Measurements from ENCODE around the gene DUSP16. TPM values are rescaled to one million over a fixed set of nuclear protein-coding genes. Genes with fewer than 3 reads are reported as not detected.

Gene DUSP16
- total RNA-seq: 64.7 and 66.5 TPM in 2 replicates

- intact Hi-C loops (cut with micrococcal nuclease): loop anchor here (1.0 to 5.0 kb wide), 4 partner anchors 87 to 206 kb away; partner anchors contain the start of genes BORCS5 and GPR19
- Mint-ChIP-seq H3K27me3 (ENCODE audit: low read depth) (no peaks in the 10 kb centered on the region), H3K27ac (peak within 1 kb of the TSS; percentile 95), H3K36me3 (ENCODE audit: low read depth) (peaks cover 33% of the 10 kb centered on the region), H3K9me3 (peaks cover 5% of the 10 kb centered on the region), H3K4me3 (ENCODE audit: low read depth) (peak within 1 kb of the TSS; percentile 85), H3K4me1 (ENCODE audit: low read depth) (peaks cover 37% of the 10 kb centered on the region)
- peak; percentile 84 for DNase-seq (ENCODE audit: low spot score)
These were observed at the start of gene DUSP16 for GRCh38 chr12:12562585-12563261. TSS of gene DUSP16 (minus strand) at chr12:12562863. CDS start at chr12:12521098, 41,765 bp downstream.

GRCh38 chr12:12612358-12612757, 49.7 kb upstream of the DUSP16 start:
- Mint-ChIP-seq H3K27ac (peak overlapping the region; percentile 88), H3K27me3 (ENCODE audit: low read depth) (no peaks in the 10 kb centered on the region), H3K36me3 (ENCODE audit: low read depth) (peaks cover 26% of the 10 kb centered on the region), H3K4me1 (ENCODE audit: low read depth) (peaks cover 47% of the 10 kb centered on the region), H3K9me3 (no peaks in the 10 kb centered on the region), H3K4me3 (ENCODE audit: low read depth) (peak overlapping the region; percentile 94)
- intact Hi-C loops (cut with micrococcal nuclease): loop anchor here (5.0 kb wide), 2 partner anchors 35 to 115 kb away; no protein-coding TSS in a partner anchor
- DNase-seq (ENCODE audit: low spot score): no peak

GRCh38 chr12:12611512-12612306, 49.0 kb upstream of the DUSP16 start, which contains the start of gene CREBL2:
TSS of gene CREBL2 (plus strand) at chr12:12611876. CDS start at chr12:12612173, 297 bp downstream.
- Mint-ChIP-seq H3K4me3 (ENCODE audit: low read depth) (peak within 1 kb of the TSS; percentile 94), H3K4me1 (ENCODE audit: low read depth) (peaks cover 49% of the 10 kb centered on the region), H3K36me3 (ENCODE audit: low read depth) (peaks cover 20% of the 10 kb centered on the region), H3K27ac (peak within 1 kb of the TSS; percentile 88), H3K9me3 (no peaks in the 10 kb centered on the region), H3K27me3 (ENCODE audit: low read depth) (no peaks in the 10 kb centered on the region)
- peak; percentile 79 for DNase-seq (ENCODE audit: low spot score)
- intact Hi-C loops (cut with micrococcal nuclease): loop anchor here (1.0 to 5.0 kb wide), 7 partner anchors 28 to 254 kb away; partner anchors contain the start of gene BORCS5

GRCh38 chr12:12610711-12611110, 48.0 kb upstream of the DUSP16 start:
- no peaks in the 10 kb centered on the region for H3K27me3 Mint-ChIP-seq (ENCODE audit: low read depth)
- DNase-seq (ENCODE audit: low spot score): no peak
- H3K4me3 Mint-ChIP-seq (ENCODE audit: low read depth): peak overlapping the region; percentile 94
- peak overlapping the region; percentile 88 for H3K27ac Mint-ChIP-seq
- H3K4me1 Mint-ChIP-seq (ENCODE audit: low read depth): peaks cover 48% of the 10 kb centered on the region
- H3K9me3 Mint-ChIP-seq: no peaks in the 10 kb centered on the region
- peaks cover 13% of the 10 kb centered on the region for H3K36me3 Mint-ChIP-seq (ENCODE audit: low read depth)
- intact Hi-C loops (cut with micrococcal nuclease): loop anchor here (1.0 to 5.0 kb wide), 7 partner anchors 27 to 253 kb away; partner anchors contain the start of gene BORCS5

- no peak overlapping the region for H3K27ac Mint-ChIP-seq
- no peak overlapping the region for H3K4me3 Mint-ChIP-seq (ENCODE audit: low read depth)
- H3K36me3 Mint-ChIP-seq (ENCODE audit: low read depth): peaks cover 12% of the 10 kb centered on the region
- intact Hi-C loops (cut with micrococcal nuclease): loop anchor here (2.0 to 5.0 kb wide), 3 partner anchors 38 to 118 kb away; no protein-coding TSS in a partner anchor
- DNase-seq (ENCODE audit: low spot score): no peak
- H3K27me3 Mint-ChIP-seq (ENCODE audit: low read depth): no peaks in the 10 kb centered on the region
- H3K4me1 Mint-ChIP-seq (ENCODE audit: low read depth): peaks cover 46% of the 10 kb centered on the region
- H3K9me3 Mint-ChIP-seq: no peaks in the 10 kb centered on the region
These were observed 47.0 kb upstream of the DUSP16 start for GRCh38 chr12:12609692-12610091.

GRCh38 chr12:12608557-12608957, 45.9 kb upstream of the DUSP16 start:
- peaks cover 6% of the 10 kb centered on the region for H3K36me3 Mint-ChIP-seq (ENCODE audit: low read depth)

GRCh38 chr12:12606781-12607589, 44.3 kb upstream of the DUSP16 start:
- H3K4me1 Mint-ChIP-seq (ENCODE audit: low read depth): peaks cover 32% of the 10 kb centered on the region
- H3K27ac Mint-ChIP-seq: peak overlapping the region; percentile 75
- intact Hi-C loops (cut with micrococcal nuclease): loop anchor here (1.0 to 2.0 kb wide), 3 partner anchors 24 to 138 kb away; no protein-coding TSS in a partner anchor
- H3K4me3 Mint-ChIP-seq (ENCODE audit: low read depth): no peak overlapping the region
- no peaks in the 10 kb centered on the region for H3K9me3 Mint-ChIP-seq
- H3K36me3 Mint-ChIP-seq (ENCODE audit: low read depth): no peaks in the 10 kb centered on the region
- no peak for DNase-seq (ENCODE audit: low spot score)
- no peaks in the 10 kb centered on the region for H3K27me3 Mint-ChIP-seq (ENCODE audit: low read depth)

More at GRCh38 chr12:12608557-12608957, 45.9 kb upstream of the DUSP16 start:
- H3K4me1 Mint-ChIP-seq (ENCODE audit: low read depth): peaks cover 42% of the 10 kb centered on the region
- intact Hi-C loops (cut with micrococcal nuclease): no loop called here
- no peaks in the 10 kb centered on the region for H3K27me3 Mint-ChIP-seq (ENCODE audit: low read depth)
- no peaks in the 10 kb centered on the region for H3K9me3 Mint-ChIP-seq
- peak overlapping the region; percentile 1 for H3K27ac Mint-ChIP-seq
- DNase-seq (ENCODE audit: low spot score): no peak
- H3K4me3 Mint-ChIP-seq (ENCODE audit: low read depth): no peak overlapping the region

- H3K27me3 Mint-ChIP-seq (ENCODE audit: low read depth): no peaks in the 10 kb centered on the region
- intact Hi-C loops (cut with micrococcal nuclease): no loop called here
- H3K27ac Mint-ChIP-seq: no peak overlapping the region
- DNase-seq (ENCODE audit: low spot score): no peak
- peaks cover 24% of the 10 kb centered on the region for H3K4me1 Mint-ChIP-seq (ENCODE audit: low read depth)
- H3K9me3 Mint-ChIP-seq: no peaks in the 10 kb centered on the region
- H3K36me3 Mint-ChIP-seq (ENCODE audit: low read depth): no peaks in the 10 kb centered on the region
- H3K4me3 Mint-ChIP-seq (ENCODE audit: low read depth): no peak overlapping the region
These were observed 42.1 kb upstream of the DUSP16 start for GRCh38 chr12:12604740-12605139.

GRCh38 chr12:12600659-12601058, 38.0 kb upstream of the DUSP16 start:
- DNase-seq (ENCODE audit: low spot score): no peak
- no peaks in the 10 kb centered on the region for H3K27me3 Mint-ChIP-seq (ENCODE audit: low read depth)
- no peak overlapping the region for H3K27ac Mint-ChIP-seq
- peaks cover 4% of the 10 kb centered on the region for H3K9me3 Mint-ChIP-seq
- peaks cover 3% of the 10 kb centered on the region for H3K4me1 Mint-ChIP-seq (ENCODE audit: low read depth)
- no peaks in the 10 kb centered on the region for H3K36me3 Mint-ChIP-seq (ENCODE audit: low read depth)
- H3K4me3 Mint-ChIP-seq (ENCODE audit: low read depth): no peak overlapping the region
- intact Hi-C loops (cut with micrococcal nuclease): no loop called here

- Mint-ChIP-seq H3K4me3 (ENCODE audit: low read depth) (no peak overlapping the region), H3K9me3 (peaks cover 4% of the 10 kb centered on the region), H3K4me1 (ENCODE audit: low read depth) (peaks cover 3% of the 10 kb centered on the region), H3K27me3 (ENCODE audit: low read depth) (no peaks in the 10 kb centered on the region), H3K36me3 (ENCODE audit: low read depth) (no peaks in the 10 kb centered on the region), H3K27ac (no peak overlapping the region)
- no peak for DNase-seq (ENCODE audit: low spot score)
- intact Hi-C loops (cut with micrococcal nuclease): no loop called here
These were observed 37.3 kb upstream of the DUSP16 start for GRCh38 chr12:12599750-12600643.

GRCh38 chr12:12598864-12599263, 36.2 kb upstream of the DUSP16 start:
- intact Hi-C loops (cut with micrococcal nuclease): no loop called here
- no peaks in the 10 kb centered on the region for H3K27me3 Mint-ChIP-seq (ENCODE audit: low read depth)
- no peak for DNase-seq (ENCODE audit: low spot score)
- peaks cover 4% of the 10 kb centered on the region for H3K9me3 Mint-ChIP-seq
- no peaks in the 10 kb centered on the region for H3K36me3 Mint-ChIP-seq (ENCODE audit: low read depth)
- H3K4me1 Mint-ChIP-seq (ENCODE audit: low read depth): peaks cover 3% of the 10 kb centered on the region
- no peak overlapping the region for H3K27ac Mint-ChIP-seq
- H3K4me3 Mint-ChIP-seq (ENCODE audit: low read depth): no peak overlapping the region

Measured in activated T-helper 2 cell treated with anti-CD3 and anti-CD28 coated beads, Interferon-gamma antibody, Interleukin-2, Interleukin-4, amounts not matched to agents 10 μg/mL and 5 μg/mL and 100 μg/mL, durations not matched to agents 14 hours and 24 hours and 36 hours (primary cell).